Central memory CD8-positive, alpha-beta T cell (primary cell): ENCODE results near the gene ZIC1.

Experiments used
- ATAC-seq: fragments of 150-1000 bp; cut with Tn5 transposase; replicated peaks from 2 replicates; pipeline ENCODE4 v1.10.0; 2022; ENCODE audit warnings: mild to moderate bottlenecking, moderate FRiP score, moderate number of reproducible peaks; ENCODE audit not compliant: poor library complexity, severe bottlenecking; ENCODE audit errors: extremely low read depth
- DNase-seq, 2 donors: peaks; one replicate each; pipeline ENCODE4 v3.0.0; 2021; ENCODE audit warnings: low spot score in 2 of 2
- H3K27ac Mint-ChIP-seq: one replicate; pipeline ENCODE4 v1.8.0; 2022; ENCODE audit warnings: low read depth, mild to moderate bottlenecking, moderate library complexity, mixed read lengths
- H3K27me3 Mint-ChIP-seq: one replicate; pipeline ENCODE4 v1.8.0; 2022; ENCODE audit warnings: mixed read lengths
- H3K36me3 Mint-ChIP-seq: one replicate; pipeline ENCODE4 v1.8.0; 2022; ENCODE audit warnings: mild to moderate bottlenecking, moderate library complexity, mixed read lengths; ENCODE audit not compliant: insufficient read depth
- H3K4me1 Mint-ChIP-seq: one replicate; pipeline ENCODE4 v1.8.0; 2022; ENCODE audit warnings: mixed read lengths
- H3K4me3 Mint-ChIP-seq: one replicate; pipeline ENCODE4 v1.8.0; 2022; ENCODE audit warnings: mild to moderate bottlenecking, moderate library complexity, mixed read lengths
- H3K9me3 Mint-ChIP-seq: one replicate; pipeline ENCODE4 v1.8.0; 2022; ENCODE audit warnings: mixed read lengths

Gene ZIC1

GRCh38 chr3:147393943-147394883 is 15.0 kb upstream of the ZIC1 start:
- no peaks in the 10 kb centered on the region for H3K9me3 Mint-ChIP-seq
- no peak overlapping the region for H3K27ac Mint-ChIP-seq

DNA sequence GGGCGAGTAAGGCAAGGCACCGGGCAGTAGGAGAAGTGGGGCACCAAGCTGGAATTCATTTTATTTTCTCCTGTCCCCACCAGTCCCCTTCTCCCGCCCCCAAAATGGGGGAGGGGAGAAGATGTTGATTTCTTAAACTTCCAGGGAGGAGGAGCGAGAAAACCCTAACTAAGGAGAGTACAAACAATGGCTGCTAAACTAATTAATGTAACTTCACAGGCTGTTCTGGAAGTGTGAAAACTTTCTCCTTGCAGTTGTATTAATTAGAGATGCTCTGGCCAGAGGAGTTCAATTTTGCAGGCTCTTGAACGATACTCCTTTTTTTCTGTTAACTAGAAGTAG is 14.3 kb upstream of the ZIC1 start:
- H3K4me1 Mint-ChIP-seq: no peaks in the 10 kb centered on the region
- no peak for DNase-seq
- H3K9me3 Mint-ChIP-seq: no peaks in the 10 kb centered on the region
- peaks cover 79% of the 10 kb centered on the region for H3K27me3 Mint-ChIP-seq
- H3K4me3 Mint-ChIP-seq: no peak overlapping the region
- H3K27ac Mint-ChIP-seq: no peak overlapping the region
- peaks cover 3% of the 10 kb centered on the region for H3K36me3 Mint-ChIP-seq
- no peak for ATAC-seq

More at GRCh38 chr3:147393943-147394883, 15.0 kb upstream of the ZIC1 start:
- H3K27me3 Mint-ChIP-seq: peaks cover 79% of the 10 kb centered on the region
- no peak for DNase-seq
- H3K4me3 Mint-ChIP-seq: no peak overlapping the region
- H3K36me3 Mint-ChIP-seq: peaks cover 3% of the 10 kb centered on the region
- no peak for ATAC-seq
- H3K4me1 Mint-ChIP-seq: no peaks in the 10 kb centered on the region

DNA sequence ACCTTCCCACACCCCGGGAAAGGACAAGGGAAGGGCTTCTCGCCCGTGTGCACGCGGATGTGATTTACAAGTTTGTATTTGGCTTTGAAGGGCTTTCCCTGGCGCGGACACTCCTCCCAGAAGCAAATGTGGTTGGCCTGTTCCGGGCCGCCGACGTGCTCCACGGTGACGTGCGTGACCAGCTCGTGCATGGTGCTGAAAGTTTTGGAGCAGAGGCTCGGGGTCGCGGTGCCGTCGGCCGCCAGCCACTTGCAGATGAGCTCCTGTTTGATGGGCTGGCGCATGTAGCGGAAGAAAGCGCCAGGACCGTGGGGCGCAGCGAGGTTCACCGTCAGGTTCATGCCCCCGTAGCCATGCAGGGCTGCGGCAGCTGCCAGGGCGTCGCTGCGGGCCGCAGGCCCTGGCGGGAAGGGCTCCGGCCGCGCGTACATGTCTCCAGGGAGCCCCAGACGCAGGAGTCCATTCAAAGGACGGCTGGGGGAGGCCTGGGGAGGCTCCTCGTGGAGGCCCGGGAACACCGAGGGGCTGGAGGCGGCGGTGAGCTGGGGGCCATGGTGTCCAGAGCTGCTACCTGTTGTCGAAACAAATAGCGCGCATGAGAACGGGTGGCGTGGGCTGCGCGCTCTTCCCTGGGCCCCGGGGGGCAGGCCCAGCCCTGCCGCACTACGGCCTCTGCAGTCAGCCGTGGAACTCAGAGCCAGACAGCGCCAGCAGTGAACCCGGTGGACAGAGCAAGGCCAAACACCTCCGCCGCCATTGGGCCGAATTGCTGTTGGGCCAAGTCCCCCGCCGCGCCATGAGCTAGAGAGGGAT is 13.1 kb upstream of the ZIC1 start:
- DNase-seq: no peak
- Mint-ChIP-seq H3K36me3 (peaks cover 3% of the 10 kb centered on the region), H3K27ac (no peak overlapping the region), H3K4me1 (no peaks in the 10 kb centered on the region), H3K9me3 (no peaks in the 10 kb centered on the region), H3K27me3 (peaks cover 72% of the 10 kb centered on the region), H3K4me3 (no peak overlapping the region)
- ATAC-seq: no peak

- H3K36me3 Mint-ChIP-seq: peaks cover 3% of the 10 kb centered on the region
- no peak for ATAC-seq
- H3K4me3 Mint-ChIP-seq: no peak overlapping the region
- H3K27ac Mint-ChIP-seq: no peak overlapping the region
- no peak for DNase-seq
- H3K9me3 Mint-ChIP-seq: no peaks in the 10 kb centered on the region
- H3K4me1 Mint-ChIP-seq: no peaks in the 10 kb centered on the region
- peaks cover 67% of the 10 kb centered on the region for H3K27me3 Mint-ChIP-seq
These were observed 12.5 kb upstream of the ZIC1 start for GRCh38 chr3:147396712-147397046.

DNA sequence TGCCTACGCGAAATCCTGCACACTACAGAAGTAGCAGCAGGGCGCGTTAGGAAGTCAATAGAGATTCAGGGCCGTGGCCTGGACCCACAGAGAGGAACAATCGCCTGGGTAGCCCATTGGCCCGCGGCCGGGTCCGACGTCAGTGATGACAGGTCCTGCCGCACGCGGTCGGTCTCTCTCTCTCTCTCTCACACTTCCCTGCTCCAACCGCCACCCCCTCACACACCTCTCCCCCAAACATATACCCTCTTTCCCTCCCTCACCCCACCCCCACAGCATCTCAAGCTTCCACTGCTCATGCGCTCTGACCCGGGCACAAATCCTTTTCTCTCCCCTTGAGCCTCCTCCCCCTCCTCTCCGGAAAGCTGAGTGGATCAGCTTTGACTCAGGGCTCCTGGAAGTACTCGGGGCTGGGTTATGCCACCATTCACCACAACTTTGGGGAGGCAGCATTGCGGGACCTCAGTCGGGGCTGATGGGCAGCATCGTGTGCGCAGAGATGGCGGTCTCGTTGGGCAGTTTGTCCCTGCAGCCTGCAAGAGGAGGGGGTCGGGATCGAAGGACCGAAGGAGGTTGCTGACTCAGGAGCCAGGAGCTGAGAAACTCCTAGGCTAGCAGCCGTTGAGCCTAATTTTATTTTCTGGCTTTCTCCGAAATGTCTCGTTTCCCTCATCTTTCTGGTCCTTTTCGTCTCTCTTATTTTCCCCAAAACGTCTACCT is 11.8 kb upstream of the ZIC1 start:
- ATAC-seq: no peak
- no peak for DNase-seq
- peaks cover 70% of the 10 kb centered on the region for H3K27me3 Mint-ChIP-seq
- no peak overlapping the region for H3K4me3 Mint-ChIP-seq
- H3K36me3 Mint-ChIP-seq: no peaks in the 10 kb centered on the region
- H3K9me3 Mint-ChIP-seq: no peaks in the 10 kb centered on the region
- no peak overlapping the region for H3K27ac Mint-ChIP-seq
- no peaks in the 10 kb centered on the region for H3K4me1 Mint-ChIP-seq

- ATAC-seq: no peak
- Mint-ChIP-seq H3K4me1 (no peaks in the 10 kb centered on the region), H3K27me3 (peaks cover 67% of the 10 kb centered on the region), H3K36me3 (no peaks in the 10 kb centered on the region), H3K4me3 (no peak overlapping the region), H3K27ac (no peak overlapping the region), H3K9me3 (no peaks in the 10 kb centered on the region)
- DNase-seq: no peak
These were observed 11.0 kb upstream of the ZIC1 start for GRCh38 chr3:147397875-147398812.

DNA sequence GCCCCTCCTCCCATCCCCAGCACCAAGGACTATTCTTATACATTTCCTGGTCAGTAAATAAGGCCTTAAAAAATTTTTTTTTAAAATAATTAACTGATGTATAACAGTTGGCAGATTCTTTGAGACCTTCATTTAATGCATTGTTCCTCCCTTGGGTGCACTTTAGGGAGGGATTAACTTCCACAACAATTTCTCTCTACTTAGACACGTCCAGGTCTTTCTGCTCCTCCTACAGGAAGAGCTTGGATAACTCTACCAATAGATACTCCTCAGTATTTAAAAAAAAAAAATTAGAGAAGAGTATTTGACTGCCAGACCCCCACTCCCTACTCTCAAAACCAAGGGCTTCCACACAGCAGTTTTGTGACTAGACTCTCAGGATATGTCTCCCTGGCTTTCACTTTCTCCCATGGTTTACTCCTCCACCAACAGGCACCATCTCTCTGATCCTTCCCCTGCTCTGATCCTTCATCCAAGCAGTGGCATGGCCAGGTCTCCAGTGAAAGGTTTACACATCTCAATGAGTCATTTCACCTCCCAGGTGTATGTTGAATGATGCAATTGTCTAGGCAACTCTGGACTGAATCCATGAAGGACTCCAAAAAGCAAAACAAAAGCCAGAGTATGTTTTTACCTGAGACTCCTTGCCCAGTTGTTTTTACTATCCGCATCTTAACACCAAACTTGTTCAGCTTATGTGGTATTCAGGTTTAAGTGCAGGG is 10.2 kb upstream of the ZIC1 start:
- no peaks in the 10 kb centered on the region for H3K9me3 Mint-ChIP-seq
- no peak overlapping the region for H3K4me3 Mint-ChIP-seq

DNA sequence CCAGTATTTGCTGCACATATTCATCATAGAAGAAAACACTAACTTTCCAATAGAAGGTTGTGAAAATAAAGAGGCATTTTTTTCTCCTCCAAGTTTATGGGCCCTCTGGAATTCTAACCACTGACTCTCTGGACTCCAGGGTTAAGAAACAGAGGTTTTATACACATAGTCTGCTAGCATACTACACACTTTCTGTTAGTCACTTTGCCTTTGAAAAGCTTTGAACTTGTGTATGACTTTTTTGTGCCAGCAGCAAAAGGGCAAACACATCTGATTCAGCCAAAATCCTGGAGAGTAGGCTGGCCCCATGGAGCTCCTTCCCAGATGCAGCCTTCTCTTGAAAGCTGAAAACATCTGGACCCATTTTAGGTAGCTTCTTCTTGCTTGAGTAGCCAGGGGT is 9.1 kb upstream of the ZIC1 start:
- no peak for DNase-seq
- ATAC-seq: no peak
- no peaks in the 10 kb centered on the region for H3K9me3 Mint-ChIP-seq
- no peak overlapping the region for H3K4me3 Mint-ChIP-seq
- H3K27me3 Mint-ChIP-seq: peaks cover 67% of the 10 kb centered on the region
- no peaks in the 10 kb centered on the region for H3K36me3 Mint-ChIP-seq
- no peaks in the 10 kb centered on the region for H3K4me1 Mint-ChIP-seq
- H3K27ac Mint-ChIP-seq: no peak overlapping the region

More for the DNA sequence above, 10.2 kb upstream of the ZIC1 start:
- DNase-seq: no peak
- Mint-ChIP-seq H3K27ac (no peak overlapping the region), H3K36me3 (no peaks in the 10 kb centered on the region), H3K4me1 (no peaks in the 10 kb centered on the region), H3K27me3 (peaks cover 67% of the 10 kb centered on the region)
- ATAC-seq: no peak

DNA sequence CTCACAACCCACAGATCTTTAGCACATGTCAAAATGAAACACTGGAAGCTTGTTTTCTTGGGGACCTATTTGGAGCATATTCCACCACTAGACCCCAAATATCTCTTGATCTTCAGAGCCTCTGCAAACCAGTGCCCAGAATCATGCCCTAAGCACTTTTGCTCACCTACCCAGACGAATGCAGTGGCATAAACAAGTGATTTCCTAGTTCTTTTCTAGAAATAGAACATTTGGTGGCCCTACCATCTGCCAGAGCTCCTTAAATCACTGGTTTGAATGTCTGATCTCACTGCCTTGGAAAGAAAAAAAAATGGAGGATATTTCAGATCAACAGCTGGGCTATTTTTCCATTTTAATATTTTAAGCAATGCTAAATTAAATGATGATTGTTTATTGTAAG is 8.2 kb upstream of the ZIC1 start:
- ATAC-seq: no peak
- no peak overlapping the region for H3K27ac Mint-ChIP-seq
- DNase-seq: no peak
- H3K4me3 Mint-ChIP-seq: no peak overlapping the region
- no peaks in the 10 kb centered on the region for H3K9me3 Mint-ChIP-seq
- no peaks in the 10 kb centered on the region for H3K4me1 Mint-ChIP-seq
- H3K27me3 Mint-ChIP-seq: peaks cover 69% of the 10 kb centered on the region
- no peaks in the 10 kb centered on the region for H3K36me3 Mint-ChIP-seq

DNA sequence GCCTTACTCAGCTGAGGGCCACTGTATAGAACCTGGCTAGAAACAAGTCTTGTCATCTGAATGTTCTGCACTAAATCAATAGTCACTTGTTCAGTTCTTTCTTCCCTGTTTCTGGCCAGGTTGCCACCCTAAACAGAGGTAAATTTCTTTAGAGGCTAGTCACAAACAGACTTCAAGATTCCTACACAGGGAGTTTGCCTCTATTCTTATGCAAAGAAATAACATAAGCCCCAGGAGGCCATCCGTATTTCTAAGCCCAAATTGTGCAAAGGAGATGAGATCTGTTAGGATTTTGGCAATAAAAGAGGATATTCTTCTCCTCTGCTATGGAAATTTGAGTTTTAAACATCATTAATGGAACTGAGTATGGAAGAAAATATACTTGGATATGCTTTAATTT is 7.7 kb upstream of the ZIC1 start:
- Mint-ChIP-seq H3K9me3 (no peaks in the 10 kb centered on the region), H3K4me1 (no peaks in the 10 kb centered on the region), H3K27ac (no peak overlapping the region), H3K4me3 (no peak overlapping the region), H3K36me3 (no peaks in the 10 kb centered on the region), H3K27me3 (peaks cover 73% of the 10 kb centered on the region)
- DNase-seq (no peak), ATAC-seq (no peak)

GRCh38 chr3:147402159-147402558 is 7.0 kb upstream of the ZIC1 start:
- Mint-ChIP-seq H3K27ac (no peak overlapping the region), H3K36me3 (no peaks in the 10 kb centered on the region), H3K4me1 (no peaks in the 10 kb centered on the region), H3K9me3 (no peaks in the 10 kb centered on the region), H3K4me3 (no peak overlapping the region), H3K27me3 (peaks cover 74% of the 10 kb centered on the region)
- no peak for ATAC-seq
- DNase-seq: no peak
